ENCODE results near the gene HAL.

DNA sequence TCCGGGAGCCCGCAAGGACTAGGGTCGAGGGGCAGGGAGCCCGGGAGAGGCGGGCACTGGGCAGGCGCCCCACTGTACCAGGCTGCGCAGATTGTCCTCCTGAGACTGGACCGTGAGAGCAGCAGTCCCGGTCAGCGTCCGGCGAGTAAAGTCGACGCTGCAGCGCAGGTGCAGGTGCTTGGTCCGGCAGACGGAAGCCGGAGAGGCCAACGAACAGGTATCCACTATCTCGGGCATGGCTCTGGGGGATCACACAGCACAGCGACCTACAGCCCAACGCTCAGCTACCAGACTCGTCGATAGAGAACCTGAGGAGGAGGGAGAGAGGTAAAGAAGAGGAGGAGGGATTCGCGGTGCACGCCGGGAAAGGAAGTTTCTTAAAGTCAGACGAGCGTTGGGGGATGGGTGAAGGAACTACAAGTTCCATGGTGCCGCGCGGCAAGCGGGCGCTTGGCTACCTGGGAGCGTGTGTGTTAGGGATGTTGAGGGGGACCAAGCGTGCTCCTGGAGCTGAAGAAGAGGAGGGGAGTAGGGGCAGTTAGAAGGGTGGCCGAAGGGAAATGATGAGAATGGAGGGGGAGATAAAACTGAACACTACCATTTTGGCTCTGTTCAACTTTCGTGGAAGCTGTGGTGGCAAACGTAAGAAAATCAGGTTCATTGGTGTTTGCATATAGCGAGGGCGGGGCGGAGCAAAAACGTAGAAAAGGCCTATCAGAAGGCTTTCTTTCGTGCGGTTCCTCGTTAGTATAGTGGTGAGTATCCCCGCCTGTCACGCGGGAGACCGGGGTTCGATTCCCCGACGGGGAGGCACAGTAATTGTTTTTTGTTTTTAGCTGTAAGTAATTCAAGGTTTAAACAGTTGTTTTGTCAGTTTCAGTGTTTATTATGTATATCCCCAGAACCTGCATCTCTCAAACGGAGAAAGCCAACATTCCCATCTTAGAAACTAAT, 39.4 kb upstream of the HAL start, which contains the start of gene LTA4H:
- TF ChIP-seq CTCF (IDR thresholded peaks at IDR 0.05; ENCODE audit: low read length) (no peak), EZH2phosphoT487 (IDR thresholded peaks at IDR 0.05; ENCODE audit: low read length) (no peak)
